Superior temporal gyrus (tissue), 1 donor: Measurements from ENCODE around the gene C1orf116.
A peak's percentile ranks its signal among the peaks of the same experiment; 100 is the strongest.

Experiments
- DNase-seq: peaks from one replicate; pipeline ENCODE4 v3.0.0-alpha.2; 2016; ENCODE audit errors: extremely low spot score

The C1orf116 gene

DNA sequence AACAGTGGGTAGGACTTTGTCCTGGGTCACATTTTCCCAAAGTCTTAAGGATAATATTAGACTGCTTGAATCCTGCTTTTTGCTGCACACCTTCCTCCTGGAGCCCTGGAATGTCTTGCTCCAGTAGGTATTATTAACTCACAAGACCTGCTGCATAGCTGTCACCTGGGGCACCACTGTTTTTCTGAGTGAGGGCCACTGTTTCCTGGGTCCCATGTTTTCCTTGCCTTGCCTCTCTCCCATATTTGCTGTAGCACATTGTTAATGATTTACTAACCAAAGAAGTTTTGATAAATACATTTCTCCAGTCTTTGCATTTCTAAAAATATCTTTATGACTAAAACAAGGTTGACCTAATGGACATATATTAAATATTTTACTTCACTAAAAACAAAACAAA lies 39.8 kb downstream of the C1orf116 start:
- no peak for DNase-seq

DNA sequence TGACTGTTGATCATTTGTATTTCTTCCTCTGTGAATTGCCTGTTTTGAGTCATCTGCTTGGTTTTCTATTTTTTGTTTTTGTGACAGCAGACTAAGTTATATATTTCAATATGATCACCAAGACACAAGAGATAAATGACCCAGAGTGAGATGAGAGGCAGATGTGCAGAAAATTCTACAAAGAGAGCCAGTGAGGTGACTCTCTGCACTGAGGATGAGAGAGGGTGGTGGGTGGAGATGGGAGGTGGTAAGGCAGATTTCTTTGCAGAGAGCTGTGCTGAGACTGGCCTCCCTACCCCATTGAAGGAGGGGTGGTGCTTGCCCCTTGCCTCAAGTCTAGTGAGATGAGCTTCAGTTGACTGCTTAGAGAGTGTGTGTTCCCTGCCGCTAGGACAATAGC lies 44.7 kb downstream of the C1orf116 start:
- no peak for DNase-seq

DNA sequence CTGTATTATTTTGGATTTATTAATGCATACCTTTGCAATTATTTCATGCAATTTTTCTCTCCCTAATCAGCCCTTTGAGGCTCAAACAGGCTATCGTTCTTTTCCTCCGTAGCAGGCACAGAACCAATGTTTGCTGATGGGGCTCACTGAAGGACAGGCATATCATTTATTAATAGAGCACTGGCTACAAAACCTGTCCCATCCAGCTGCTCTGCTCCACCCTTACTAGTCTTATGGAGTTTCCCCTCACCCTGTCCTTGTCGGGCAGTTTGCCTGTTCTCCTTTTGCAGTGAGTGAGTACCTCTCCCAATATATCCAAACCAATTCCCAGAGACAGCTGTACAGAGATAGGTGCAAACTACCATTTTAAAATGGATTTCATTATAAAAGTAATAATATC lies 45.7 kb downstream of the C1orf116 start:
- DNase-seq: no peak

DNA sequence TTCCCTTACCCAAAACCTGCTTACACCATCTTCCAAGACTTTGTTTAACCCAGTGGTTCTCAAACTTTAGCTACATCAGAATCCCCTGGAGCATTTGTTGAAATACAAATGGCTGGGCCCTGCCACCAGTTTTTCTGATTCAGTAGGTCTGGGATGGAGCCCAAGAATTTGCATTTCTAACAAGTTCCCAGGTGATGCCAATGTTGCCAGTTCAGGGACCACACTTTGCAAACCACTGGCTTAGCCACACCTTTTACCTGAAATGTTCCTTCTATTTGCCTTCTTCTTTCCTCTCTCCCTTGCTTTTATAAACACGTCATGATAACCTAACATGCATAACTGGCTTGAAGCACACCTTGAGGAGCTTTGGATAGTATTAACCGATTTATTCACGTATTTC lies 46.2 kb downstream of the C1orf116 start:
- DNase-seq: no peak

DNA sequence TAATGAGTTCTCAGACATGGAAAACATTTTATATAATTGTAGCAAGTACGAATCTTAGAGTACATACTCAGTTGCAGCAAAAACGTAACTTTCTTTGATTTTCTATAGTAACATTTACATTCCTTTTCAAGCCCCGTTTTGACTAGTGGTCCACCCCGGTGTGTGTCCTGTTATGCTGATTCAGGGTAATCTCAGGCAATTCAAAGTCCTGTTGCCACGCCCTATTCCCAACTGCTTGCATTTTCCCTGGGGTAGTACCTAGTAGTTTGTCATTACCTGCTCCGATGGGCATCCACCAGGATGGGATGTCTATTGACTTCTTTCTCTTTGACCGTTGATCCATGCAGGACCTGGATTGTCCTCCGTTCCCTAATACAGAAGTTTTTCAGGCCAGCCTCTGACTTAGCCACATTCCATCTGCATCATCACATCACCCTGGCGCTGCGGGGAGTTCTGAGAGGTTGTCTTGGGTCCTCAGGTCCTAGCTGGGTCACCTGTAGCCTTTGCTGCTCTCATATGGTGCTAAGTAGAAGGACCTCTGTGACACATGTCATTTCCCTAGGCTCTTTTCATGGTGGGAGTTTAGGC lies 47.3 kb downstream of the C1orf116 start:
- no peak for DNase-seq

DNA sequence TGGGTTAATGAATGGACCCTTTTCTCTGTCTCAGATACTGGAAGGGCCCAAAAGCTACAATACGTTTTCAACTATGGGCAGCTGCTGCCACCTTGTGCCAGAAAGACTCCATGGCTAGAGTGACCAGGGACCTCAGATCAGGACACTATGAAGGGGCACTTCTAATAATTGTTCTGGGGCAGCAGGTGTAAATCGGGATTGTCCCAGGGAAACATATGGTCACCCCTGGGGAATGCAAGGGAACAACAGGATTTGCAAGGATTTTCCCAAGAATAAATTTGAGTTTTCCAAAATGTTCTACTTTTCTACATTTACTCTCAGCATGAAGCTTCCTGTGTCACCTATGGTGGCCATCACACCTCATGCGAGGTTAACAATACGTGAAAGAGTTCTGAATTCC lies 50.3 kb downstream of the C1orf116 start:
- peak; percentile 89 for DNase-seq

DNA sequence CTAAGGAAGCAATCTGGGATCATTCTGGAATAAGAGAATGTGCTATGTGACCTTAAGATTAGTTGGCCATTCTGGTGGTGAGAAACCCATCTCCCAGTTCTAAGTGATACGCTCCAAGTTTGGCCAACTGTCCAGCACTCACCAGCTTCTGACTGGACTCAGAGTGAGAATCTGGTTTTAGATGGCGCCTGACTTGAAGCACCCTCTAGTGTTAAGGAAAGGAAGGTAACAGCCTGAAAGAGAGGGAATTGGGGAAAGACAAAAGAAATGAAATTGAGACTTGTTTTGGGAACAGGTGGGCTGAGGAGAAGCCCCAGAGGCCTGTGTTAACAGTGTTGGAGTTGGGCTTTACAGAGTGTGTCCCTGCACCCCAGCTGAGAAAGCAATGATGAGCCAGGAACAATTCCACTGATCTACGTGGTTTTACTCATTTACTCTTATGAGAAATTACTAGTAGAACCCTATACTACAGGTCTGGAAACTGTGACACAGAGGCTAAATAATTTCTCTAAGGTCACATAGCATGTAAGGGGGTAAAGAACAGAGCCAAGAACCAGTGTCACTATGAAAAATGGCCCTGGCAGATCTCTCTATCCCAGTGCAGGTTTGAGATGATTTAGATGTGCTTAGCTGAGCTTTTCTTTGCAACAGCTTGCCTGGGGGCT lies 53.0 kb downstream of the C1orf116 start:
- peak; percentile 24 for DNase-seq

DNA sequence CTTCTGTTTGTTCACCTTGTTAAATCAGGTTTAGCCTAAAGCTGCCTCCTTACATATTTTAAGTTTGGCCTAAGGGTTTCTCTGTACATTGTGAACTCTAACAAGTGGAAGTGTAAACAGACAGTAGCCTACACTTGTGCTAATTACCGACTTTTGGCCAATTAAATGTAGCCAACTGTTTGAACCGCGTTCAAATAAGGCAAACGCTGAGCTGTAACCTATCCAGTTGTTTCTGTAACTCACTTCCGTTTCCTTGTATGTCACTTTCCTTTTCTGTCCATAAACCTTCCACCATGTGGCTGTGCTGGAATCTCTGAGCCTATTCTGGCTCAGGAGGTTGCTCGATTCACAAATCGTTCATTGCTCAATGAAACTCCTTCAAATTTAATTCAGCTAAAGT lies 54.3 kb downstream of the C1orf116 start:
- no peak for DNase-seq

DNA sequence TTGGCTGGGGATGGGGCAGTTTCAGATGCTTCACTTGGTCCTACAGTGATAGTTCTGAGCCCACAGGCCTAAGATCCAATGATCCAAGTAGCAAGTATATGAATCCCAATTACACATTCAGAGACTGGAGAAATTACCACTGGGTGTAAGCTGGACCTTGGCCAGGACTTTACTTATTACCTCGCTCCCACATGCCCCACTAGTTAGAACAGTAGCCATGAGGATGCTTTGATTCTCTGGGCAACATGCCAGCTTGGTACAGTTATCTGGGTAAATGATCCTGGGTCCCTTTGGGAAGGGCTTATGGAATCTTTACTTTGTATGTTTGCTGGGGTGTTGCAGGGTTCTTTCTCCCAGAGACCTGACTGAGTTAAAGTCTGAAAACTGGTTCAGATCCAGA lies 57.2 kb downstream of the C1orf116 start:
- no peak for DNase-seq

DNA sequence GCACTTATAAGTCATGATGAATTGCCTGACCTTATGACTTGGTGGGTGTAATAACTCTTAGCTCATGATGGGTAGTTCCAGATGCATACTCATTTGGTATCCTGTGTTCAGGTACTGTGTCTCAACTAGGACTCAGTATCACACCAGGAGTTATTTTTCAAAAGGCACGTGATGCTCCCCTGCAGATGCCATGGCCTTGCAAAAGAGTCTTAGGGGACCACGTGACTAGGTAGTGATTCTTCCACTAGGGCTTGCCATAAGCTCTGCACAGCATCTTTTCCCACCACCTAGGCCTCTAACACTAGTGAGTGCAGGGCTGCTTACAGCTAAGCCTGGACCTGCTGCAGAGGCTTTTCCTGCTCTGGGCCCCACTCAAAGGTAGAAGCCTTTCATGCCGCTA lies 58.4 kb downstream of the C1orf116 start:
- DNase-seq: no peak

DNA sequence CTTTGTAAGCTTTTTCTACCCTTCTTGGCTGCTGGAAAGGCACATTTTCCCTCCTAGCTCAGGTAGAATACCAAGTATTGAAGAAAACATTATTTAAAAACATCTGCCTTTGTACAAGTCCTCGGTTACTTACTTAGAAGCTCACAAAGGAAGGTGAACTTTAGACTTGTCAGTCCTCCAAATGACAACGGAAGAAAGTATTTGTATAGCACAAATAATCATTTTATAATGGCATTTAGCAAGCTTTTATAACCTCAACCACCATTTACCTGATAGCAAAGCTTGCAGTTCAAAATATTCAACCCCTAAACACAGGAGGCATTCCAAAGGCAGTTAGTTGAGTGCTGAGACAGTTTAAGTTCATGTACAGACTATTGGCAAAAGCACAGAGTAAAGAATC lies 59.8 kb downstream of the C1orf116 start:
- DNase-seq: no peak

DNA sequence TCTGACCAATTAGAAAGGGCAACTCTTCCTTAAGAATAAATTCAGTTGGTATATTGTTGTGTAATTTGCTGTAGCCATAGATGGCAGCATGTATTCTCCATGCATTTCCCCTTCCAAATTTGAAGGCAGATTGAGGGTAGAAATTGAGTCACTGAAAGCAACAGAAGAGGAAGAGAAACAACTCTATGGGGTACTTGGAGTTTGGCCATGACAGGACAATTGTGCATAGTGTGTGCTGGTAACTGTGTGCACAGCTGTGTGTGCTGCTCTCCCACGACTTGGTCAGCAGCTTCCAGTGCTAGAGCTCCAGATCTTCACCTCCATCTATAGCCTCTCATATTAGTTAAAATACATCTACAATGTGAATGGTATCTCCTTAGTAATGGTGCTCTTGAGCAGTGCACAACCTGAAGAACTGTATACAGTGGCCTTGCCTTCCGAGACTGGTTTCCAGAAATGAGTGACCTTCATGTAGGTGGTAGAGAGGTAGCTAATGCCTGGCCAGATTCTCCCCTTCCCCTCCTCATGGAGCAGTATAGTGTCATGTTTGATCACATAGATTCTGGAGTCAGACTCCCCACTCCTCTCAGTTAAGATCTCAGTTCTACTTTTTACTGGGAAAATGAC lies 61.4 kb downstream of the C1orf116 start:
- DNase-seq: no peak

DNA sequence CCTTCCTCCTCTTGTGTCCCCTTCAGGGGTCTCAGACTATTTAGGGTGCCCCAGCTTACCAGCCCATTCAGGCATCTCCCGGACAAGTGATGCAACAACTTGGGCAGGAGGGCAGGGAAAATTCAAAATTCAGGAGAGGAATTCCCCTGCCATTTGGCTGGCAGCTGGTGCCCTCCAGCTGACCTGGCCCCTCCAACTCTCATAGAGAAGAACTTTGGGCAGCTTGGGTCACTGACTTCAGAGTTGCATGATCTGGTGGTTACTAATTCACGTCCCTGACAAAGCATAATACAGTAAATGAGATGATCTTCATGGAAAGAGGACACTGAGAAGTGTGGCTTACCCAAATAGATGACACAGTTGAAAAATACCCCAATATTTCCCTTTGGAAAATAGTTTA lies 62.1 kb downstream of the C1orf116 start, which contains the start of gene FCAMR:
FCAMR (minus strand) TSS at position 15 of the 400 bp plus-strand sequence. CDS start 335 bp downstream, outside the sequence.
- no peak for DNase-seq

DNA sequence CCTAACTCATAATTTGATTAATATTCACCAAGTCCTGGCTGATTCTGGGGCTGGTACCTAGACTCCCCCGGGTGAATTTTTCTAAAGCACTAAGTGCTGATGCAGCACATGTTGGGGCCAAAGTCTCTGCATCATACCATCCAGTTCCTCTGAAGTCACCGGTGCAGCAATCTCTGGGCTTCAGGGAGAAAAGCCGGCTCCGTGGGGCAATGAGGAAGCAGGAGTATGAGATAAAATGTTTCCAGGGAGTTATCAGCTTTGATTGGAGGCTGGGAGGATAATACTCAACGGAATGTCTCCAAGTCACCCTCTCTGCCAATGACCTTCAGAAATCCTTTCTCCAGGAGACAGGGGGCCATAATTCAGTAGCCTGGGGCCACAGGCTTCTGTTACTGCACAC lies 63.5 kb downstream of the C1orf116 start:
- no peak for DNase-seq
